ENCODE measurements around the gene IL10RB. TPM values are rescaled to one million over a fixed set of nuclear protein-coding genes. Genes with fewer than 3 reads are reported as not detected.

IL10RB gene
- total and polyA plus RNA-seq, 2 donors (not counting 1 experiment from before 2014, with no cell fraction given) = 29.3 to 32.5 TPM

DNA sequence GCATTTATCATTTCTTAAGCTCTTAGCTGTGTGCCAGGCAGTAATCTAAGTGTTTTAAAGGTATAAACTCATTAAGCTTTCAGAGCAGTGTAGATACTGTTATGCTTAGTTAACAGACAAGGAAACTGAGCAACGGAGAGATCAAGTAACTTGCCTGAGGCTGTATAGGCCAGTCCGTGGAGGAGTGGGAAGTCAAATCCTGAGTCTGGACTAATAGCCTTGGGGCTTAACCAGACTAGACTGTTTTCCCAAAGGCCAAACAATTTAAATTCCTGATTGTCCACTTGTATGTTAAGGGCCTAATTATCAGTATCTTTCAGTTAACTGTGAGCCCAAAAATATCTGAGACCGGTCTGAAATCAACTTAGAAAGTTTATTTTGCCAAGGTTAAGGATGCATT is 61.2 kb downstream of the IL10RB start:
- TF ChIP-seq, protein P1, sequence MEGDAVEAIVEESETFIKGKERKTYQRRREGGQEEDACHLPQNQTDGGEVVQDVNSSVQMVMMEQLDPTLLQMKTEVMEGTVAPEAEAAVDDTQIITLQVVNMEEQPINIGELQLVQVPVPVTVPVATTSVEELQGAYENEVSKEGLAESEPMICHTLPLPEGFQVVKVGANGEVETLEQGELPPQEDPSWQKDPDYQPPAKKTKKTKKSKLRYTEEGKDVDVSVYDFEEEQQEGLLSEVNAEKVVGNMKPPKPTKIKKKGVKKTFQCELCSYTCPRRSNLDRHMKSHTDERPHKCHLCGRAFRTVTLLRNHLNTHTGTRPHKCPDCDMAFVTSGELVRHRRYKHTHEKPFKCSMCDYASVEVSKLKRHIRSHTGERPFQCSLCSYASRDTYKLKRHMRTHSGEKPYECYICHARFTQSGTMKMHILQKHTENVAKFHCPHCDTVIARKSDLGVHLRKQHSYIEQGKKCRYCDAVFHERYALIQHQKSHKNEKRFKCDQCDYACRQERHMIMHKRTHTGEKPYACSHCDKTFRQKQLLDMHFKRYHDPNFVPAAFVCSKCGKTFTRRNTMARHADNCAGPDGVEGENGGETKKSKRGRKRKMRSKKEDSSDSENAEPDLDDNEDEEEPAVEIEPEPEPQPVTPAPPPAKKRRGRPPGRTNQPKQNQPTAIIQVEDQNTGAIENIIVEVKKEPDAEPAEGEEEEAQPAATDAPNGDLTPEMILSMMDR (IDR thresholded peaks at IDR 0.05) = no peak
- no peak for TF ChIP-seq EZH2 (IDR thresholded peaks at IDR 0.05; ENCODE audit: borderline replicate concordance, insufficient read depth, low read depth, low read length, poor library complexity, severe bottlenecking)
- Mint-ChIP-seq H3K4me3 (peak overlapping the region; percentile 59), H3K9me3 (ENCODE audit: insufficient read depth) (no peaks in the 10 kb centered on the region), H3K27ac (peak overlapping the region; percentile 66), H3K27me3 (no peaks in the 10 kb centered on the region), H3K4me1 (peaks cover 57% of the 10 kb centered on the region)
- ChIA-PET CTCF (interaction anchor here (1.0 to 2.3 kb wide), 4 partner anchors 28 to 117 kb away, joined by 3 to 12 read pairs (median 6); no protein-coding TSS in a partner anchor), POLR2A (interaction anchor here (0.9 kb wide), 1 partner anchor 62 kb away, joined by 3 read pairs; no protein-coding TSS in a partner anchor)
- Histone ChIP-seq H3K4me1 (ENCODE audit: control insufficient read depth in 2 of 2, insufficient read depth in 2 of 2, low read length in 2 of 2) (peaks cover 56 to 63% of the 10 kb centered on the region in 2 donors), H3K9me3 (ENCODE audit: control extremely low read depth in 1 of 3, control insufficient read depth in 2 of 3, insufficient read depth in 1 of 3, low read length in 2 of 3) (no peaks in the 10 kb centered on the region), H3K4me2 (replicated peaks; ENCODE audit: low read depth, low read length, poor library complexity, severe bottlenecking) (peak overlapping the region; percentile 89), H3K27me3 (replicated peaks in 1 of 4; ENCODE audit: control extremely low read depth in 1 of 4, control insufficient read depth in 3 of 4, insufficient read depth in 4 of 4, low read length in 3 of 4) (no peaks in the 10 kb centered on the region), H3K79me2 (ENCODE audit: control insufficient read depth, insufficient read depth, low read length) (peaks cover 80% of the 10 kb centered on the region), H3K36me3 (replicated peaks in 1 of 2; ENCODE audit: control extremely low read depth in 1 of 2, control insufficient read depth in 1 of 2, extremely low read depth in 1 of 2, insufficient read depth in 2 of 2, low read length in 1 of 2) (peaks cover 0 to 14% of the 10 kb centered on the region in 2 experiments), H3K4me3 (ENCODE audit: control extremely low read depth in 1 of 5, extremely low read depth in 1 of 5, insufficient read depth in 1 of 5, low read depth in 2 of 5, low read length in 4 of 5) (peak overlapping the region in 1 of 5 experiments; percentile 17), H2AFZ (ENCODE audit: insufficient read depth, low read depth, low read length, poor library complexity, severe bottlenecking) (no peak overlapping the region), H3K9ac (ENCODE audit: low read length) (peak overlapping the region; percentile 97), H3K27ac (ENCODE audit: low read length in 2 of 2) (peak overlapping the region in 1 of 2 donors; percentile 97), H4K20me1 (ENCODE audit: control insufficient read depth, insufficient read depth, low read length, poor library complexity, severe bottlenecking) (peaks cover 15% of the 10 kb centered on the region)
- no peak for ATAC-seq (ENCODE audit: low read depth)
- intact Hi-C loops (cut with micrococcal nuclease) = loop anchor here (5.0 to 10.0 kb wide), 3 partner anchors 215 to 713 kb away; partner anchors contain the start of genes CFAP298, GART, PAXBP1 and SON
- no peak for DNase-seq
- 100% methylated on average over 2 of the region's 3 CpGs for WGBS (ENCODE audit: insufficient coverage)

DNA sequence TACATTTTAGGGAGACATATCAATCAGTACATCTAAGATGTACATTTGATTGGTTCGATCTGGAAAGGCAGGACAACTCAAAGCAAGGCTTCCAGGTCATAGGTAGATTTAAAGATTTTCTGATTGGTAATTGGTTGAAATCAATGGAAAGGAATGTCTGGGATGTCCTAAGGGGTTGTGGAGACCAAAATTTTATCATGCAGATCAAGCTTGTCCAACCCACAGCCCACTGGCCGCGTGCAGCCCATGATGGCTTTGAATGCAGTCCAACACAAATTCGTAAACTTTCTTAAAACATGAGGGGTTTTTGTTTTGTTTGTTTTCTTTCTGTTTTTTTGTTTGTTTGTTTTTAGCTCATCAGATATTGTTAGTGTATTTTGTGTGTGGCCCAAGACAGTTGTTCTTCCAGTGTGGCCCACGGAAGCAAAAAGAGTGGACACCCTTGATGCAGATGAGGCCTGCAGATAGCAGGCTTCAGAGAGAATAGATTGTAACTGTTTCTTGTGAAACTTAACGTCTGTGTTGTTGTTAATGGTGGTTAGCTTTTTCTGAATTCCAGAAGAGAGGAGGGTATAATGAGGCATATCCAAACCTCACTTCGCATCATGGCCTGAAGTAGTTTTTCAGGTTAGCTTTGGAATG is 61.7 kb downstream of the IL10RB start:
- no peaks in the 10 kb centered on the region for H3K9me3 Mint-ChIP-seq (ENCODE audit: insufficient read depth)
- Histone ChIP-seq H3K4me2 (replicated peaks; ENCODE audit: low read depth, low read length, poor library complexity, severe bottlenecking) (peak overlapping the region; percentile 89), H3K27me3 (replicated peaks in 1 of 4; ENCODE audit: control extremely low read depth in 1 of 4, control insufficient read depth in 3 of 4, insufficient read depth in 4 of 4, low read length in 3 of 4) (no peaks in the 10 kb centered on the region), H3K79me2 (ENCODE audit: control insufficient read depth, insufficient read depth, low read length) (peaks cover 86% of the 10 kb centered on the region), H3K9me3 (ENCODE audit: control extremely low read depth in 1 of 3, control insufficient read depth in 2 of 3, insufficient read depth in 1 of 3, low read length in 2 of 3) (peaks cover 0 to under 1% (median under 1%) of the 10 kb centered on the region in 3 donors), H3K4me1 (ENCODE audit: control insufficient read depth in 2 of 2, insufficient read depth in 2 of 2, low read length in 2 of 2) (peaks cover 60 to 69% of the 10 kb centered on the region in 2 donors), H2AFZ (ENCODE audit: insufficient read depth, low read depth, low read length, poor library complexity, severe bottlenecking) (no peak overlapping the region), H3K9ac (ENCODE audit: low read length) (peak overlapping the region; percentile 97), H3K27ac (ENCODE audit: low read length in 2 of 2) (peak overlapping the region in 1 of 2 donors; percentile 97), H3K4me3 (ENCODE audit: control extremely low read depth in 1 of 5, extremely low read depth in 1 of 5, insufficient read depth in 1 of 5, low read depth in 2 of 5, low read length in 4 of 5) (peak overlapping the region in 1 of 5 experiments; percentile 17), H4K20me1 (ENCODE audit: control insufficient read depth, insufficient read depth, low read length, poor library complexity, severe bottlenecking) (peaks cover 15% of the 10 kb centered on the region), H3K36me3 (replicated peaks in 1 of 2; ENCODE audit: control extremely low read depth in 1 of 2, control insufficient read depth in 1 of 2, extremely low read depth in 1 of 2, insufficient read depth in 2 of 2, low read length in 1 of 2) (peaks cover 0 to 14% of the 10 kb centered on the region in 2 experiments)
- H3K27me3 Mint-ChIP-seq = no peaks in the 10 kb centered on the region
- ATAC-seq (ENCODE audit: low read depth) = no peak
- DNase-seq = no peak
- ChIA-PET POLR2A (interaction anchor here (0.9 kb wide), 2 partner anchors 16 to 63 kb away, joined by 3 read pairs; no protein-coding TSS in a partner anchor), CTCF (interaction anchor here (0.8 to 2.3 kb wide), 5 partner anchors 28 to 117 kb away, joined by 3 to 12 read pairs (median 4); no protein-coding TSS in a partner anchor)
- 96% methylated on average over 4 of the region's 7 CpGs for WGBS (ENCODE audit: insufficient coverage)
- peaks cover 62% of the 10 kb centered on the region for H3K4me1 Mint-ChIP-seq
- intact Hi-C loops (cut with micrococcal nuclease) = loop anchor here (5.0 to 10.0 kb wide), 3 partner anchors 214 to 713 kb away; partner anchors contain the start of genes CFAP298, GART, PAXBP1 and SON
- TF ChIP-seq, protein P1 (IDR thresholded peaks at IDR 0.05) = no peak
- TF ChIP-seq EZH2 (IDR thresholded peaks at IDR 0.05; ENCODE audit: borderline replicate concordance, insufficient read depth, low read depth, low read length, poor library complexity, severe bottlenecking) = no peak
- peak overlapping the region; percentile 66 for H3K27ac Mint-ChIP-seq
- H3K4me3 Mint-ChIP-seq = peak overlapping the region; percentile 59
